DMS153 treated with DMSO at 0.1 percent for 48 hours (cell line): ENCODE results near the gene ABCF3.

Source experiments
- DNase-seq: peaks from one replicate; lab custom pipeline; 2025; ENCODE audit not compliant: unreplicated experiment; lab: John Stamatoyannopoulos, UW

Gene ABCF3

DNA sequence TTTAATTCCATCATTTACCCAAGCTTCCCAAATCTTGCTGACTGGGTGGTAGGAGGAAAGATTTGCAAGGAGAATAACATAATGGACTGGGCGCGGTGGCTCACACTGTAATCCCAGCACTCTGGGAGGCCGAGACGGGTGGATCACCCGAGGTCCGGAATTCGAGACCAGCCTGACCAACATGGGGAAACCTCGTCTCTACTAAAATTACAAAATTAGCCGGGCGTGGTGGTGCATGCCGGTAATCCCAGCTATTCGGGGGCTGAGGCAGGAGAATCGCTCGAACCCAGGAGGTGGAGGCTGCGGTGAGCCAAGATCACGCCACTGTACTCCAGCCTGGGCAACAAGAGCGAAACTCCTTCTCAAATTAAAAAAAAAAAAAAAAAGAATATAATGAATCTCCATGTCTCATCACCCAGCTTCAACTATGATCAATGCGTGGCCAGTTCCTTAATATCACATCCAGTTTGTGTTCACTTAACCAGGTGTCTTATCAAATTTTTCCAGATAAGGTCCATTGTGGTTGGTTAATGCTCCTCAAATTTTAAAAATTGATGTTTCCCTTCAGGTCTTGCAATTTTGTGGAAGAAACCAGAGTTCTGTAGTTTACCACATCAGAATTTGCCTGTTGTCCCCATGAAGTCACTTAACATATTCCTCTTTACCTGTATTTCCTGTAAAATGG lies 1.3 kb upstream of the ABCF3 start:
- DNase-seq: no peak

DNA sequence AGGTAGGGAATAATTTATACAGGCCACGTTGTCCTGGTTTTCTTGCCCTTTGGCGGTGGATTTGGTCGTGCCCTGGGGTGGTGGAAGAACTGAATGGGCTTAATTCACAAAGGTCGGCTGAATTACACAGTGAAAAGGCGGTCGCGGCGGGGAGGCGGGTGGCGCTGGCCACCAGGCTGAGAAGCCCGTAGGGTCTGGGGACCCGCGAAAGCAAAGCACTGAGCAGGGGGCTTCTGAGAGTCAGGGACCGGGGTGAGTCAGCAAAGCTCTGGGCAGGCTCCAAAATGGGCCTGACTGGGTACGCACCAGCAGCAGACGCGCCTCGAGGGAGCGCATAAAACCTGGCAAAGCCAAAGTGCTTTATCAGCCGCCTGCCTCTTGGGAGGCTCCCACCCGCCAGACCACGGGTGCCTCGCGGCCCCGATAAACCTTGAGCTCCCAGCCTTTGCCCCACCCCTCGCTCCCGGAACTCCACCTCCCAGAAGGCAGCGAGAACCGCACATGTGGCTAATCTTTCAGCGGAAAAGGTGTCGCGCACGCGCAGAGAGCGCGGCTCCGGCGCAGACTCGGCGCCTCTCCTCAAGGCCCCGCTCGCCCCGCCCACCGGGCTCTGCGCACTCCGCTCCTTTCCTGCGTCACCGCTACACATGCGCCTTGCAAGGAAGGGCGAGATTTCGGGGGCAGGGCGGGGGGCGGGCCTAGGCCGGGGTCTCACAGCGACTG lies 377 bp upstream of the ABCF3 start:
- DNase-seq: peak; percentile 97

DNA sequence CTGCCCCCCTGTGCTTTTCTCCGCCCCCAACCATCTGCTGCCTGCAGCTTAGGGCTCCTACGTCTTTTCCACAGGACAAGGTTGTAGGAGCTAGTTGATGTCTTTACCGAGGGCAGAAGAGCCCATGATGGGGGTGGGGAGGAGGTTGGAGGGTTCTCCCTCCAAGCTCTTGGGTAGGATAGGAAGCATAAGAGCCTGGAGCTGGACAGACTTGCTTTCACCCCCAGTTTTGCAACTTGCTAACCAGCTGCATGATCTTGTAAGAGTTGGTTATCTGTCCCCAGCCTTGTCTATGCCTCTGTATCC lies 856 bp downstream of the ABCF3 start:
- no peak for DNase-seq

DNA sequence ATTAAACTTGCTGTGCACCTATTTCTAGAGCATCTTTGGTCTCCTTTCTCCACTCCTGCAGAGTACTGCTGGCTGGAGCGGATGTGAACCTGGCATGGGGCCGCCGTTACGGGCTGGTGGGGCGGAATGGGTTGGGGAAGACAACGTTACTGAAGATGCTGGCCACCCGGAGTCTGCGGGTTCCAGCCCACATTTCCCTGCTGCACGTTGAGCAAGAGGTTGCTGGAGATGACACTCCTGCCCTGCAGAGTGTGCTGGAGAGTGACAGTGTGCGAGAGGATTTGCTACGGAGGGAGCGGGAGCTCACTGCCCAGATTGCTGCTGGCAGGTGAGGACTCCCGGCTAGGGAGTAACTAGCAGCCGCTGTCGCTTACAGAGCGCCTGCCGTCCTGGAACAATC lies 2.1 kb downstream of the ABCF3 start:
- DNase-seq: no peak

DNA sequence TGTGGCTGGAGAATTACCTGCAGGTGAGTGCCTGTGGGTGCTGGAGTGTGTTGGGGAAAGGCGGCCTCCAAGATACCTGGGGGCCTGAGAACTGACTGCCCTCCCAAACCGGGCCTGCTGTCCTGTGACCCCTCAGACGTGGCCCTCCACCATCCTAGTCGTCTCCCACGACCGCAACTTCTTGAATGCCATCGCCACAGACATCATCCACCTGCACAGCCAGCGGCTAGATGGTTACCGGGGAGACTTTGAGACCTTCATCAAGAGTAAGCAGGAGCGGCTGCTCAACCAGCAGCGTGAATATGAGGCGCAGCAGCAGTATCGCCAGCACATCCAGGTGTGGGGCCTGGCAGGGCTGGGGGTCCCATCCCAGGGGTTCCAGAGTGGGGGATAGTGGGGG lies 3.4 kb downstream of the ABCF3 start:
- no peak for DNase-seq

DNA sequence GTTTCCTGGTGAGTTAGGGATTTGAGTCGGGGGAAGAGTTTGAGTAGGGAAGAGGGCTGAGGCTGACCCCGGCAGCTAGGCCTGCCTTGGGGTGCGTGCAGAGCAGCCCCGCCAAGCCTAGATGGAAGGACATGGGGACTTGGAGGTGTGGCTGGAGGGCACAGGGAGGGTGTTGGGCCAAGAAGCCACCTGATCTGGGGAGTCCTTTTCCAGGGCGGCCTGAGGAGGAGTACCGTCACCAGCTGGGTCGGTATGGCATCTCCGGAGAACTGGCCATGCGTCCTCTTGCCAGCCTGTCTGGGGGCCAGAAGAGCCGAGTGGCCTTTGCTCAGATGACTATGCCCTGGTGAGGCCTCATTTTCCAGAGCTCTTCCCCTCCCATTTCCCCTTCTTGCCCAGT lies 6.9 kb downstream of the ABCF3 start:
- DNase-seq: no peak

DNA sequence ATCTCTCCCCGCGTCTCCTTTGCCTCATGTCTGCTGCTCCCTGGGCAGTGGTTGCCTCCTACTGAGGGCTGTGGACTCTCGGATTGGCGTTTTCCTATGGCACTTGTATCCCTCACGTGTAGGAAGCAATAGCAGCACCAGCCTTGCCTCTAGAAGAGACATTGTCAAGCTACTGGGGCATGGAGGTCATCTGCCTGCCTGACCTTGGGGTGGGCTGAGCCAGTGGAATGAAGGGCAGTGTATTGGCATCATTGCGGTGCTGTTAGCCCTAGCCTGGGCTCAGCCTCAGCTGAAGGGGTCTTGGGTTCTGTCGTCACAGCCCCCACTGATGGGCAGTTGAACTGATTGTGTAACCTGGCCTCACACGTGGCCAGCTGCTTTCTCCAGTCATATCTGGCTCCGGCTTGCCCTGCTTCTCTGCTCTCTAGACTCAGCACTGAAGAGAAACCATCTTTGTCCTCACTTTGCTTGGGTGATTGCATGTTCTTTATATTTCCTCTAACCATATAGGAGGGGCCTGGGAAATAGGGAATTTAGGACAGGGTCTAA lies 8.1 kb downstream of the ABCF3 start:
- DNase-seq: no peak

DNA sequence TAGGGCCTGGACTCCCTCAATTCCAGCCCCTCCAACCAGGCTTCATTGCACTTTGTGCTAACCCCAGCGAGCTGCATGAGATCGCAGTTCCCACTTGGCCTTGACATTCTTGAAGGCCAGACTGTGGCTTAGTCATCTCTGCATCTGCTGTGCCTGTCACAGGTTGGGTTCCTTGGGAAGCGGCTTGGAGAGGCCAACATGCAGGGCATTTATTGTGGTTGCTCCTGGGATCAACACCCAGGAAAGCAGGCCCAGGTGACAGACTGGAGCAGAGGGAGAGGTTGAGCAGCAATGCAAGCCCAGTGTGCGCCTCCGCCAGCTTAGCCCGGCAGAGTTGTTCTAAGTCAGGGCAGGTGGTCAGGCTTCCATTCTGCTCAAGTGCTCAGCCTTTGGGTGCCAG lies 10.5 kb downstream of the ABCF3 start:
- no peak for DNase-seq

DNA sequence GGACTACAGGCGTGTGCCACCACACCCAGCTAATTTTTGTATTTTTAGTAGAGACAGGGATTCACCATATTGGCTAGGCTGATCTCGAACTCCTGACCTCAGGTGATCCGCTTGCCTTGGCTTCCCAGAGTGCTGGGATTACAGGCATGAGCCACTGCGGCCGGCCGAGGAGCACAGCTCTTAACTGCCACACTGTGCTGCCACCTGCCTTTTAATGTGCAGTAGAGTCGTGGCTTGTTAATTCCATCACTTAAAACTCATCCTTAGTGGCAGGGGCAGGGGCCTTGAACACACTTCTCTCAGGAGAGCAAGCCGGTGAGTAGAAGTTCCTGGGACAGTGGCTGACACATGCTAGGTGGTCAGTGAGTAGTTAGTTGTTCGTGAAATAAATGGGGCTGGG lies 12.5 kb downstream of the ABCF3 start:
- no peak for DNase-seq

DNA sequence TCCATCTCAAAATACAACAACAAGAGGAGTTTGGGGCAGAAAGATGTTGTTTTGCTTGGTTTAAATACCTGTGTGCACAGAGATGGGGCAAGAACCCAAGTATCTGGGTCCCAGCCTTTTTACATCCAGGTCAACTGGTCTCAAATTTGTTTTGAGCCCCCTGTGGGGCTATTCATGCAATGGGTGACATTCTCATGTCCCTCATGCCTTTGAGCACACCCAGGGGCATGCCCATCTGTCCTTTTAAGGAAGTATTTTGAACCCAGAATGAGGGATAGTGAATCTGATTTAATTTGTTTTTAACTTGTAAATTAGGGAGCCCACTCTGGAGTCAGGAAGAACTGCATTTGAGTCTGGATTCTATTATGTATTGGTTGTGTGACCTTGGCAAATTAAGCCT lies 14.8 kb downstream of the ABCF3 start:
- DNase-seq: no peak

DNA sequence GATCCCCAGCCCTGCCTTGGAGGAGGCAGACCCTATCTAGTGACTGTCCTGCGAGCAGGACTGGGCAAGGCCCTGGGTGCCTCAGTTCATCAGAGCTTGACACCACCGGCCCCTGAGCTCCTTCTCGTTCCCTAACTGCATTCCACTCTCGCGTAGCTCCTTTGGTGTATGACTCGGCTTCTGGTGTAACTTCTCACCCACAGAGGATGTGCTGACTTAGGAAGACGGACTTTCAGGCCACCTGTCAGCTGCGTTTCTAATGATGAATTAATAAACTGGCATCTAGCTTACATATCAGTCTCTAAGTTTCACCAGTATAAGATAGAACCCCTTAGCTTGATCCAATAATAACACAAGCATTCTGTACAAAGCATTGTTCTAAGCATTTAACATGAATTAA lies 17.5 kb downstream of the ABCF3 start:
- DNase-seq: no peak

DNA sequence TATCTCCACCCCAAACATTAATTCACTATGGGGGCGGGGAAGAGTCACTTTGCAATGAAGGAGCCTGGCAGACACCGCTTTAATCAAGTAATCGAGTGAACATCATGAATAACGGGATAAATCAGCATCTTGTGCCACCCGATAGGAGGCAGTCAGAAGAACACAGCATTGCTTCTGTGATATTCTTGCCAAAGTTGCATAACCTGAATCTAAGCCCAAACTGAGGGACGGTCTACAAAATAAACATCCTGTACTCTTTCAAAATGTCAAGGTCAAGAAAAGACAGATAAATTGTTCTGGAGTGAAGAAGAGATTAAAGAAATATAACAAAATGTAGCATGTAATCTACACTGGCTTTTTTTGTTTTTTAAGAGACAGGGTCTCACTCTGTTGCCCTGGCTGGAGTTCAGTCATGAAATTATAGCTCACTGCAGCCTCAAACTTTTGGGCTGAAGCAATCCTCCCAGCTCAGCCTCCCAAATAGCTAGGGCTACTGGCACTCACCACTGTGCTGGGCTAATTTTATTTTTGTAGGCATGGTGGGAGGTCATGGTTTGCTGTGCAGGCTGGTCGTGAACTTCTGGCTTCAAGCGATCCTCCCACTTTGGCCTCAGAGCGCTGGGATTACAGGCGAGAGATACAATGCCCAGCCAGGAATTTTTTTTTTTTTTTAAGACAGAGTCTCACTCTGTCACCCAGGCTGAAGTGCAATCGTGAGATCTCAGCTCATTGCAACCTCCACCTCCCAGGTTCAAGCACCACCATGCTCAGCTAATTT lies 23.3 kb downstream of the ABCF3 start:
- DNase-seq: no peak

DNA sequence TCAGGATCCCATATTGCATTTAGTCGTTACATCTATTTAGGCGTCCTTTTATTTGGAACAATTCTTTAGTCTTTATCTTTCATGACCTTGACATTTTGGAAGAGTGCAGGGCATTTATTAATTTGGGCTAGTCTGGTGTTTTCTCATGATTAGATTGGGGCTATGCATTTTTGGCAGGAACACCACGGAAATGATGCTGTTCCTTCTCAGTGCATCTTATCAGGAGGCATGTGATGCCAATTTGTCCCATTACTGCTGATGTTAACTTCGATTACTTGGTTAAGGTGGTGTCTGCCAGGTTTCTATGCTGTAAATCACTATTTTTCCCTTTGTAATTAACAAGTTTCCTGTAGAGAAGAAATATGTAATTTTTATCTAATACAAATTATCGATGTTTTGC lies 25.3 kb downstream of the ABCF3 start:
- DNase-seq: no peak

DNA sequence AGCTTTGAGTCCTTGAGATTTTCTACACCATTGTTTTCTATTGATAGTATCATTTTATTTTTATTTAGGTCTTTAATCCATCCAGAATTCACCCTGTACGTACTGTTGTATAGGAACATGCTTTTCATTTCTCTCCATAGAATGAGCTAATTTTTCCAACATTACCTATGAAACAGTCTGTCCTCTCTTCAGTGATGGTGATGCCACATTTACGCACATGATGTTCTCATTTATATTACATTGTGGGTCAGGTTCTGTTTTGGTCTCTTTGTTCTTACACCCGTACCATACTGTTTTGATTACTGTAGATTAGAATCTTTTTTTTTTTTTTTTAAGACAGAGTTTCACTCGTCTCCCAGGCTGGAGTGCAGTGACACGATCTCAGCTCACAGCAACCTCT lies 25.7 kb downstream of the ABCF3 start:
- DNase-seq: no peak

DNA sequence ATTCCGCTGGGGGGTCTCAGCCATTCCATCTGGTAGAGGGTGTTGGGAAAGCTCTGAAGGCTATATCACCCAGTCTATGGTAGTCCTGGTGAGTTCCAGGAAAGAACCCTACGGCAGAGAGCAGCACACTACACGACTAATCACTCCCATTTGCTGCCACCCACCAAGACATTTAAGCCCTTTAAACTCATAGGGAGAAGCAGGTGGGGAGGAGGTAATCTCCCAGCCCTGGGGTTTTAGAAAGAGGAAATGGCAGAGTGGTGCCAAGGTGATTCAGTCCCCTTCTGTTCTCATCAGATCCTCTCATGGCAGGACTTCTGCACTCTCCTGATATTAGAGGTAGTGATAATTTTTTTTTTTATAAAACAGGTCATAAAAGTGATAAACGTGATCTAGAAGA lies 32.8 kb downstream of the ABCF3 start:
- no peak for DNase-seq

DNA sequence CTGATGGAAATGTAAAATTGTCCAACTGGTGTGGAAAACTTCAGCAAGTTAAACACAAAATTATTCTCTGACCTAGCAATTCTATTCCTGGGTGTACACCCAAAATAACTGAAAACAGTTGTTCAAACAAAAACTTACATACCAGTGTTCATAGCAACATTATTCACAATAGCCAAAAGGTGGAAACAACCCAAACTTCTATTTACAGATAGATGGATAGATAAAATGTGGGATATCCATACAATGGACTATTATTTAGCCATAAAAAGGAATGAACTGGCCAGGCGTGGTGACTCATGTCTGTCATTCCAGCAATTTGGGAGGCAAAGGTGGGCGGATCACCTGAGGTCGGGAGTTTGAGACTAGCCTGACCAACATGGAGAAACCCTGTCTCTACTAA lies 36.5 kb downstream of the ABCF3 start:
- DNase-seq: no peak

DNA sequence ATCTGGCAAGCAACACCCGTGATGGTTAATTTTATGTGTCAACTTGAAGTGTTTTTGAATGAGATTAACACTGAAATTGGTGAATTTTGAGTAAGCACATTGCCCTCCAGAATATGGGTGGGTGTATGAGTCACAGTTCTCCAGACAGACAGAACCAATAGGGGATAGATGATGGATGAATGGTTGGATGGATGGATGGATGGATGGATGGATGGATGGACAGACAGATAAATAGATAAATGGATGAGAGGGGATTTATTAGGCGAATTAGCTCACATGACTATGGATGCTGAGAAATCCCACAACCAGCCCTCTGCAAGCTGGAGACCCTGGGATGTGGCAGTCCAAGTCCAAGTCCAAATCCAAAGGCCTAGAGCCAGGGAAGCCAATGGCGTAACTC lies 37.9 kb downstream of the ABCF3 start:
- no peak for DNase-seq

DNA sequence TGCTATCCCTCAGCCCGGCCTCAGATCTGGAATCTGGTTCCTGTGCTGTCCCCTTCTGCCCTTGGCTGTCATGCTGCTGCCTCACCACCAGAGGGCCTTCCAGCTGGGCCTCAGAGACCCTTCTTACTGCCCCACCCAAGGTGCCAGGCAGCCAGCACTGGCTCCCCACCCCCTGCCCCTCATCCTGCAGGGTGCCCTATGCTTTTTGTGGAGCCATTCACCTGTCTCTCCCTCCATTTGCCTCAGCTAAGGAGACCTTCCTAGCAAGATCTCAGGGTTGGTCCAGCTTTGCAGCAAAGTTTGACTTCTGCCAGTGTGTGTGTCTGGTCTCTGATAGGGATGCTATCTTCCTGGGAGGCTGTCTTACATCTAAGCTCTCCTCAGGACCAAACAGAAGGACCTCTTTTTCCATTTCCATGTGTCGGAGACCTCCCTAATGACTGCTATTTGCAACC lies 41.5 kb downstream of the ABCF3 start:
- DNase-seq: no peak

DNA sequence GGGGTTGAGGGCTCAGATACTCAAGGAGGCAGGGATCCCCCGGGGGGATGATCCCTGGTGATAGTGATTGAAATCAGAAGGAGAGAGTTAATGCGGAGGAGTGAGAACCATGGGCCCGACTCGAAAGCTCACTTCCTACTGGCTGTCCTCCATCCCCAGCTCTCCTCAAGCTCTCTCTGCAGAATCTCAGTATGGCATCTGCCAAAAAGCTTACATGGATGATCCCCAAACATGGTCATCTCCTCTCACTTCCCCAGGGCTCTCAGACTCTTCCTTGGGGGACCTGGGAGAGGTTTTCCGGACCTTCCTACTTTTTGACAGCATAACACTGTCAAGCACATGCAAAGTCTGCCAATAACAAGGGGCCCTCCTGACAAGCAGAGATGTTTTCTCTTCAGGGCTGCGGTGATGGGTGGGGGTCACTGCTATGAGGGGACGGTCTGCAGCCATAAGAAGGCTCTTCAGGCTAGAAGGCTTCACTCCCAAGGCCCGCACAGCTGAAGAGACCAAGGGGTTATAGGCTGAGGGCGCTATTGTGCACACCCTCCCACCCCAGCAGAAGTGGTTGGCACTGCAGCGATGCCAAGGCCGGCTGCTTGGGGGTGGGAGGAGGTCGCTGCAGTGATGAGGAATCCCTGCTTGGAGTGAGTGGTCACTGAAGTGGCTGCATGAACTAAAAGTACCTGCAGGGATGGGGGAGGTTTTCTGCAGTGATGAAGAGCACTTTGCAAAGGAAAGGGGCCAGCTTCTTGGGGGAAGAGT lies 42.6 kb downstream of the ABCF3 start:
- no peak for DNase-seq

DNA sequence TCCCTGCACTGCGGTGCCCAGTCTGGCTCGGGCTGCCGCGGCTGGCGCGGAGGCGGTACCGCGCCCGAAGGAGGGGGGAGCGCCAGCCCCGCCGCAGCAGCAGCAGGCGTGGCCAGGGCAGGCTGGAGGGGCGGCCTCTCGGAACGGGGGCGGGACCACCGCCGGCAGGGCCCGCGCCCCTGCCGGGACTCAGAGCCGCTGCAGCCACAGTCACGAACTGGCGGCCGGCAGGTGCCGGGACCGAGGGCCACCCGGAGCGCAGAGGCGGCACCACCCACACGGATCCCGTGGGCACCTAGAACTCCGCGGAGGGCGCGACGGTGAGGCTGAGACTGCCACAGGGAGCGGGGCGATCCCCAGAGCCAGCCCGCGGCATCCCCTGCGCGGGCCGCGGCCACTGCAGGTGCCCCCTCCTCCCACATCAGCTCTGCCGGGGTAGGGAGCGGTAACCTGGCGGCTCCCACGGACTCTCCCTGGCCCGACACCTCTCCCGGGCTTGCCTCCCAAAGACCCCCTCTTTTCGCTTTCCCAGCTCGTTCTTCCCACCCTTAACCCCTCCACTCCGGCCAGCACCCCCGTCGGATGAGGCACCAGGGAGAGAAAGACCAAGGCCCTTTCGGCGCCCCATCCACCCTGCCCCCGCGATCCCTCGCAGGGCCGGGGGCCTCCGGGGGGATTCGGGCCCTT lies 43.5 kb downstream of the ABCF3 start, which contains the start of gene VWA5B2:
Gene VWA5B2 (plus strand): TSS at position 192 of the 687 bp plus-strand sequence. CDS start 944 bp downstream, outside the sequence.
- peak; percentile 24 for DNase-seq
